GM18870 (cell line): ENCODE data around the gene NHS.
"Not testable (repeated sequence)": the region's sequence is repeated elsewhere in the genome, so short reads cannot be mapped to it uniquely, and the experiment has no call there.

ENCODE experiments used
- ATAC-seq: cut with Tn5 transposase; IDR thresholded peaks from one replicate; pipeline ENCODE4 v1.9.1; 2021; ENCODE audit warnings: moderate library complexity; ENCODE audit not compliant: unreplicated experiment

The NHS gene

GRCh38 chrX:17542123-17542522, 167.1 kb downstream of the NHS start:
- ATAC-seq: no peak

DNA sequence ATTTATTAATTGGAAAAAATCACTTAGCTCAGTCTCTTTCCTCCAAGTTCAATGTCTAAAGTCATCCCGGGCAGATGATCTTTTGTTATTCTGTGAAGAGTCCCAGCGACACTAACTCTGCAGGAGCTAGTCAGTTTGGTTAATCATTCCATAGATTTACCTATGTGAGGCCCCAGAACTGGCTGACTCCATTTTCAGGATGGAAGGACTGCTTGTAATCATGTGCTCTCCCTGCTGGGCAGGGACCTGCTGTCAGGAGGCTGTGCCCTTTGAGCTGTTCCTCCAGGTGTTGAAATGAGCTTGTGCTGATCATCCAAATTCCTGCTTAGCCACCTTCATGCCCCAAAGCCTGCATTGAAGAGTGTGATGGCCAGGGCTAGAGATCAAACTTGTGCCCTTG, 169.8 kb downstream of the NHS start:
- no peak for ATAC-seq

GRCh38 chrX:17546356-17546755, 171.4 kb downstream of the NHS start:
- no peak for ATAC-seq

GRCh38 chrX:17547658-17548057, 172.7 kb downstream of the NHS start:
- ATAC-seq: peak; percentile 75

GRCh38 chrX:17549107-17549651, 174.2 kb downstream of the NHS start:
- ATAC-seq: no peak

- ATAC-seq: no peak
Observed at GRCh38 chrX:17550011-17550410, 175.0 kb downstream of the NHS start.

DNA sequence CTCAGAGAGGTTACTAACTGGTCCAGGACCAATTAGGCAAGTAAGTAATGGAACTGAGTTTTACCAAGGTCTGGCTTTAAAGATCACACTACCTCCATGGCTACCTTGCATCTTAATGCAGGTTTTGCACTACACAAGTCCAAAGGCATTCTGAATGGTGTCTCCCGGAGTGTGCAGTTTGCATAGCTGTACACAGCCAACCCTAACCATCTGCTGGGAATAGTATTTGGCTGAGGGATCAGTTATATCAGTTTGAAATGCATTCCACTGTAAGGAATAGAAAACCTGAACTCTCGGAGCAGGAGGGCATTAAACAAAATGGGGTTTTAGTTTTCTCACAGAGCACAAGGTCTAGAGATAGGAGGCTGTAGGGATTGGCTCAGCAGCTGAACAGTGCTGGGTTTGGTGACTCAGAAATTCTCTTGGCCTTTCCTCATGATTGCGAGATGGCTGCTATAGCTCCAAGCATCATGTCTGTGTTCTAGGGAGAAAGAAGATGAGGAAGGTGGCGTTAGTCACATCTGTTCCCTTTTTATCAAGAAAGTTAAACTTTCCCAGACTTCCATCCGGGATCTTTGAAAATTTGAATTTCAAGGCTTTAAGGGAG, 177.1 kb downstream of the NHS start:
- ATAC-seq: no peak

DNA sequence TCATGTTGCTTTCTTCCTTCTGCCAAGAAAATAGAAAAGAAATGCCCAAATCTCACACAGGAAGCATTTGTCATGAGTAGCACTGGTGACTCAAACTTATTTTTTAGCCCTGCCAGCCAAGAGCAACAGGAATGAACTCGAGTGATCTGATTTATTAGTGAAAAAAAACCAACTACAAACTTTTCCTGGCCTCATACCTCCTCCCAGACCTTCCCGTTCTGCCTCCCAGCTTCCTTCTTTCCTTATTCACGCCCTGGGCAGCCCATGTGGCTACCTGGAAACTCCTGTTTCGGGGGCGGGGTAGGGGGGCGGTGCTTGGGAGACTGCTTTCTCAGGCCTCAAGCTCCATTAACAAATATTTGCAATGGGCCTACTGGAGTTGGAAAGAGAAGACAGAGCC, 178.5 kb downstream of the NHS start:
- no peak for ATAC-seq

DNA sequence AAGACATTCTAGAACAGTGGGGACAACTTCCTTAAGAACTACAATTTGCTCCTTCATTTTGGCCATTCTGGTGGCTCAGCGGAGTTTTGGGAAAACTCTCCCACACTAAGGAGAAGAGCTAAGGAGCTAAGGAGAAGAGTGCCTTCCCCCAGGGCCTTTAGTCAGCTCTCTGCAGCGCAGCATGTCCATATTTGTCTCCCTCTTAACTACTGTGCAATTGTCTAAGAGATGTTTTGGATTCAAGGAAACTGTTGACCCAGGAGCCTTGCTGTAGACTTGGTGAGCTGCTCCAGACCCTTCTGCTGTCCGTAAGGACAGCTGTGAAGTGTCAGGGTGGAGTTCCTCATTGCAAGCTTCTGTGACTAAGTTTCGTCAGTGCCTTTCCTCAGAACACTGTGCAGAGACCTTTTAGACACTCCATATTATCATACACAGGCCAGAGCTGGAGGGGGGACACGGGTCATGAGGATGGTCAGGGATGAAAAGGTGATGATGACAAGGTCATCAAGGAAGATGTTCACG, 179.0 kb downstream of the NHS start:
- ATAC-seq: no peak

- ATAC-seq: no peak
Observed at GRCh38 chrX:17554914-17555313, 179.9 kb downstream of the NHS start.

DNA sequence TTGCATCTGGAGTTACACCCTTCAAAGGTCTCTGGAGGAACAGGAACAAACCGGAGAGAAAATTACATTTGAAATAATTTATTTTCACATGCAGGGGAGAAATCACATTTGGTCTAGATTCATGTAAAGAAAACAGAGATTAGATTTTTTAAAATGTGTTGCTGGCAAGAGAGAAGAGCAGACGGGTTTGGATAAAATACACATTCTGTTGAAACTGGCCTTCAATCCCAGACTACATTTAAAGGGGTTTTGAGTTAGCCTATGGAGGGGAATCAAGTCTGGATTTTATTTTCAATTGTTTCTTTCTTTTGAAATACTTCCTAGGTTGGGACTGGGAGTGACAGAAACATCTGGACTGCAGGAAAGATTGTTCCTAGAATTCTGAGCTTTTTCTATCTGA, 180.8 kb downstream of the NHS start:
- no peak for ATAC-seq

GRCh38 chrX:17559728-17560379, 184.9 kb downstream of the NHS start:
- no peak for ATAC-seq

DNA sequence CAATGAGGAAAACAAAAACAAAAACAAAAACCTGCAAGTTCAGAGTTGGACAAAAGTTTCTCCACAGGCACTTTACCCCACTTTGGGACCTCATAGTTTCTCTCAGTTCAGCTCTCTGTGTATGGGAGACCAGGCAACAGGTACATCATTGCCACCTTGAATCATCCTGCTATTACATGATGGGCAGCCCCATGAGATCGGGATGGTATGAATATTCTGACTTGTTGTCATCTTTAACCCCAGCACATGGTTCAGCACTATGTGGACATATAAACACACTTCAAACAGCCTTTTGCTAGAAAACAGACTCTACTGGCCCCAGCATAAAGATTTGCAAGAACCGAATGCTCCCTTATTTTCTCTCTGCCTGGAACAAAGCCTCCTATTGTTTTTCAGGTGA, 185.4 kb downstream of the NHS start:
- no peak for ATAC-seq

- no peak for ATAC-seq
Observed at GRCh38 chrX:17563076-17563475, 188.1 kb downstream of the NHS start.

DNA sequence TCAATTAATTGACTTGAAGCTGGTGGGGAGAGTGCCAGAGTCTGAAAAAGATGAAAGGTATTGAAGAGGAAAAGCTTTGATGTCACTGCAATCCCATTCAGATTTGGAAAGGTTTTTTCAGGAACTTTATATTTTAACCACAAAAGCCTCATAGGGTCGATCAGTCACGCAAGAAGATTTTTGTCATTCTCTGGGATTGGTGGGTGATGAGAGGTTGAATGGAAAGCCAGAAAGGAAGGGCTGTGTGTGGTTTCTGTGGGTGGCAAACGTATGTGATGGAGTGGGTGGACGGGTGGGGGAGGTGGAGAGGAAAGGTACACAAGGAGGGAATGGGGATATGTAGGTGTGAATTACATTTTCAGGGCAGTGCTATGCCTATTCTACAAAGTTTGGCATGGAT, 188.5 kb downstream of the NHS start:
- no peak for ATAC-seq

DNA sequence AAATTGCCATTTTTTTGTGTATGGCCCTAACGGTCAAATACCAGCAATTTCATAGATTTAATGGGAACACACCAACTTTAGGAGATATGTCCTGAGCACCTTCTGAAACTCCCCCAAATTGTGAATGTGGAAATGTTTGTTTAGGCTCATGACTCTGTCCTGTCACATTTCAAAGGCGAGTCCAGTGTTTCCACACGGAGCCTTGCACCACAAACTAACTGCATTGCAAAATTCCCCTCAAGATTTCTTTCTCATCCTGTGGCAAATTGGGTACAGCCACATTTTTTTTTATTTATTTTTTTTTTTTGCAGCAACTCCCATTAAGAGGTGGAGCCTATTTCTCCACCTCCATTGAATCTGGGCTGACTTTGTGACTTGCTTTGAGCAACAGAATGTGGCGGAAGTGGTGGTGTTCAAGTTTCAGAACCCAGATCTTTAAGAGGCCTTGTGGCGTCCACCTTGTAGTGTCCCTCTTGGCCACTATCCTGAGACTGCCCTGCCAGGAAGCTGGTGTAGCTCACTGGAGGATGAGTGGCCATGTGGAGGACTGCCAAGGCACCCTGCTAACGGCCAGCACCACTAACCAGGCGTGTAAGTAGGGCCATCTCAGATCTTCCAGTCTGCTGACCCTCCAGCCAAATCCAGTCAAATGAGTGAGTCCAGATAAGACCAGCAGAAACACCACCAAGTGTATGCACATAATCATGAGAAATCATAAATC, 189.8 kb downstream of the NHS start:
- ATAC-seq: no peak

DNA sequence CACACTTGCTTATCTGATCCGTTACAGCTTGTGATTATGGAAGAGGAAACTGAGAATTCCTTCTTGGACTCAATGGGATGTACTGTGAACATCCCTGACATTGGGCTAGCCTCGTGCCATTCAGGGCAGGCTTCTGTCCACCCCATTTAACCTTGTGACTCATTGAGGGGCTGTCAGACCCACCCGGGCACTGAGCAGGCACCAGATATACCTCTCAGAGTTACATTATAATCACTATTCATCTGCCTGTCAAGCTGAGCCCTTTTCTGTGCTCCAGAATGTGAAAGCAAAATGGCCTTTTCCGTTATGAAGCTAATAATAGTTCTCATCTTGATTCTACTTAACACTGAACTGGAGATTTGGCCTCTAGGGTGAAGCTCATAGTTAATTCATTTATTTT, 191.7 kb downstream of the NHS start:
- ATAC-seq: no peak

- ATAC-seq: no peak
Observed at GRCh38 chrX:17567187-17567586, 192.2 kb downstream of the NHS start.

DNA sequence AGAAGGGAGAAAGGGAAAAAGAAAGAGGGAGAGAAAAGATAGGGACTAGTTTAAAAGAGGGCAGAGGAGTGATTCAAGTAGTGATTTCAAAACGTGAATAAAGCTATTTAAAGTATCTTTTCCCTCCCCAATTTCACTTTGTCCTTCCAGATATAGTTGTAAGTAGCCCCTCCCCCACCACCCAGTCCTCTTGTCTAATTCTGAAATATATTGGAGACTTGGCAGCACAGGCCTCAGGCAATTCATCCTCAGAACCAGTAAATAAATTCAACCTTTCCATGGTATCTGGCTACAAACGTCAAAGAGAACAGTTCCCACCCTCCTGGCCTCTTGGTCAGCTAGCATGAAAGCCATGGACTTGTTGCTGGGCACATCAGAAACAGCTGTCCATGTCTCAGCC, 192.8 kb downstream of the NHS start:
- no peak for ATAC-seq

GRCh38 chrX:17568804-17569203, 193.8 kb downstream of the NHS start:
- ATAC-seq: not testable (repeated sequence)

GRCh38 chrX:17579026-17579425, 204.0 kb downstream of the NHS start:
- no peak for ATAC-seq
